HG03571 (cell line): ENCODE results near the gene DMXL1.

Source experiments
- ATAC-seq: cut with Tn5 transposase; IDR thresholded peaks from one replicate; pipeline ENCODE4 v1.9.1; 2021; ENCODE audit not compliant: unreplicated experiment

DMXL1 gene

GRCh38 chr5:119268387-119269060, 197.6 kb downstream of the DMXL1 start:
- peak; percentile 90 for ATAC-seq

- ATAC-seq, result peak; percentile 7
Measured at GRCh38 chr5:119269061-119269944, 198.4 kb downstream of the DMXL1 start.

GRCh38 chr5:119270121-119270565, 199.3 kb downstream of the DMXL1 start:
- no peak for ATAC-seq

- no peak for ATAC-seq
Measured at GRCh38 chr5:119270960-119271757, 200.3 kb downstream of the DMXL1 start.

- ATAC-seq, result no peak
Measured at GRCh38 chr5:119271758-119272730, 201.2 kb downstream of the DMXL1 start.

GRCh38 chr5:119273391-119273839, 202.5 kb downstream of the DMXL1 start:
- ATAC-seq, result no peak

- ATAC-seq, result no peak
Measured at GRCh38 chr5:119274030-119274766, 203.3 kb downstream of the DMXL1 start.

GRCh38 chr5:119274767-119275130, 203.9 kb downstream of the DMXL1 start:
- no peak for ATAC-seq

GRCh38 chr5:119275146-119275545, 204.3 kb downstream of the DMXL1 start:
- peak; percentile 2 for ATAC-seq

- ATAC-seq, result peak; percentile 83
Measured at GRCh38 chr5:119275601-119276173, 204.8 kb downstream of the DMXL1 start.

- ATAC-seq, result no peak
Measured at GRCh38 chr5:119276978-119277377, 206.1 kb downstream of the DMXL1 start.

- ATAC-seq, result no peak
Measured at GRCh38 chr5:119279093-119279492, 208.2 kb downstream of the DMXL1 start.

GRCh38 chr5:119280380-119280779, 209.5 kb downstream of the DMXL1 start:
- no peak for ATAC-seq

GRCh38 chr5:119282628-119283027, 211.7 kb downstream of the DMXL1 start:
- no peak for ATAC-seq

GRCh38 chr5:119284031-119284430, 213.1 kb downstream of the DMXL1 start:
- no peak for ATAC-seq

GRCh38 chr5:119285070-119285916, 214.4 kb downstream of the DMXL1 start:
- no peak for ATAC-seq

- peak; percentile 16 for ATAC-seq
Measured at GRCh38 chr5:119286511-119287488, 215.9 kb downstream of the DMXL1 start.
